ENCODE results near the gene GDAP2. TPM values are rescaled to one million over a fixed set of nuclear protein-coding genes. Genes with fewer than 3 reads are reported as not detected.

GDAP2 gene
- total RNA-seq, 1 donor from 2014 or later: 28.4 TPM

GRCh38 chr1:117841117-117841650 lies 88.2 kb downstream of the GDAP2 start:
- no peak for DNase-seq (ENCODE audit: low spot score)

GRCh38 chr1:117838911-117839310 lies 90.5 kb downstream of the GDAP2 start:
- no peak for DNase-seq (ENCODE audit: low spot score)

DNA sequence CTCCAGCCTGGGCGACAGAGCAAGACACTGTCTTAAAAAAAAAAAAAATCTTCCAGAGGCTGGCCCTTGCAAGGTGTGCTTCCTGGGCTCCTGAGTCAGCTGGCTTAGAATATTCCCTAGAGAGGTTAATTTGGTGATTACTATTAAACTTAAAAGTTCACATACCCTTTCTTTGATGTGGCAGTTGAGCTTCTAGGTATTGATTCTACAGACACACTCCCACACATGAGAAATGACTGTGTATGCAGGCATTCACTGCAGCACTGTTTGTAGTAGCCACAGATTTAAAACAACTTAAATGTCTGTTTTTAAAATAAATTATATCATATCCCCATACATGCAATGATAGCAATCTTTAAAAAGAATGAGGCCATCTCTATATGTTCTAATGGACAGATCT lies 93.4 kb downstream of the GDAP2 start:
- DNase-seq (ENCODE audit: low spot score): no peak

DNA sequence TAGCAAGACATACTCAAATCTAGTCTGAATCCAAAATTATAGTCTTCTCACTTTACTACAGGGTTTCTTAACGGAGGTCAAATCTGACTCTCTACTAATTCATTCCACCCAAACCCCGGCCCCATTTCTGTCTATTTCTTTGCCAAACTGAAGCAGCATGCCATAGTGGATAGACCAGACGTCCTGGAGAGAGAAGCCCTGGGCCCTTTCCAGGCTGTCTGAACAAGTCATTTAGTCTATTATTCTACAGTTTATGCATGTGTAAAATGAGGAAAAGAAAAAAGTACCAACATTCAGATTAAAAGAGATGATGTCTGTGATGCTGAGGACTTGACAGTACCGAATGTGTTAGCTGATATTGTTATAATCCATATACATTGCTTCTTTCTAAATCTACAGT lies 95.0 kb downstream of the GDAP2 start:
- DNase-seq (ENCODE audit: low spot score): no peak

DNA sequence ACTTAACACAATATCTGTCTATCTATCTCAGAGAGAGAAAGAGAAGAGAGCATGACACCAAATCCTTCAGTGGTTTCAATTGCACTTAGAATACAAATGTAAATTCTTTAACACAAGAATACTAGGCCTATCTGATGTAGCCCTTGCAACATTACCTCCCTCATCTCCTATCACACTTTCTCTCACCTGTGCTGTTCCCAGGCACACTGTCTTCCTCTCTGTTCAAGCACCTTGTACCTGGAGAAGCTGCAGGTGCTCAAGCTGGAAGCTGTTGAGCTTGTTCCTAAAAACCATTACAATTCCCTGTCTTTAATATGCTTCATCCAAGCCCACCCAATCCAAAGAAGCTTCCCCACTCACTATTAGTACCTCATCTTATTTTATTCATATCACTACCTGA lies 97.0 kb downstream of the GDAP2 start:
- DNase-seq (ENCODE audit: low spot score): no peak

DNA sequence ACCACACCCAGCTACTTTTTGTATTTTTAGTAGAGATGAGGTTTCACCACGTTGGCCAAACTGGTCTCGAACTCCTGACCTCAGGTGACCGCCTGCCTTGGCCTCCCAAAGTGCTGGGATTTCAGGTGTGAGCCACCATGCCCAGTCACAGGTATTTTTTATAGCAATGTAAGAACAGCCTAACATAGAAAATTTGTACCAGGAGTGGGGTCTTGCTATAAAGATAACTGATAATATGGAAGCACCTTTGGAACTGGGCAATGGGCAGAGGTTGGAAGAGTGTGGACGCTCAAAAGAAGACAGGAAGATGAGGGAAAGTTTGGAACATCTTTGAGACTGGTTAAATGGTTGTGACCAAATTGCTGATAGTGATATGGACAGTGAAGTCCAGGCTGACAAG lies 99.2 kb downstream of the GDAP2 start:
- no peak for DNase-seq (ENCODE audit: low spot score)

DNA sequence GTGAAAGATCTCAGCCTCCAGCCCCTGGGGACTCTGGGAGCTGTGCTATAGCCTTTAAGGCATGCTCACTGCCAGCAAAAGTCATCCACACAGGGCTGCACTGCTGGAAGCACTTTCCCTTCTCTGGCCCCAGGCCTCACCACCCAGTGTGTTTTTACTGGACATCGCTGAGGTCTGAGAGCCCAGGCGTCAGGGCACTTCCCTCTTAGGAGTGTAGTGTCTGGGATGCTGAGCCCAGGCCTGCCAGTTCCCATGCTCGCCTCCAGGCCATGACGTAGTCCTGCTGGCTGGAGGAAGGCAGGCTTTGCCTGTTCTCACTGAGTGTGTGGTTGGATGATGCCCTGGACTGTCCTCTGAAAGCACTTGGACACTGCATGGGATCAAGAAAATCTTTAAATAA lies 101.2 kb downstream of the GDAP2 start:
- peak; percentile 87 for DNase-seq (ENCODE audit: low spot score)

- DNase-seq (ENCODE audit: low spot score): peak; percentile 67
Measured at GRCh38 chr1:117826540-117827078, 102.8 kb downstream of the GDAP2 start.

DNA sequence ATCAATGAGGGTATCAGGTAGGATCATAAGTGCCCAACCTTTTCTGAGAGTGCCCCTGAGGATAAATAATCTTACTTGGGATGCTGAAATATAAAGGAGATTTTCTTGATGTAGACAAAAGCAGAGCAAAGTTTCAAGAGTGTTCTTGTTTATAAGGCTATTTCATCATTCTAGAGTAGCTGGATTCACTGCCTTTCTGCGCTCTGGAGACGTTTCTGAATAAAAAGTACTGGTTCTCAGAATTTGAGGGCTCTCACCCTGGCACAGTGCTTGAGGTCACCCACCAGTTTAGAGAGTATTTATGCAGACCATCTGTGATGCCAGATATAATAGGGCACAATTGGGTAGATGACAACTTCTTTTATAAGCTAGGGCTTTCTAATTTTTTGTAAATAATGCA lies 103.3 kb downstream of the GDAP2 start:
- no peak for DNase-seq (ENCODE audit: low spot score)

GRCh38 chr1:117825414-117825813 lies 104.0 kb downstream of the GDAP2 start:
- DNase-seq (ENCODE audit: low spot score): no peak

DNA sequence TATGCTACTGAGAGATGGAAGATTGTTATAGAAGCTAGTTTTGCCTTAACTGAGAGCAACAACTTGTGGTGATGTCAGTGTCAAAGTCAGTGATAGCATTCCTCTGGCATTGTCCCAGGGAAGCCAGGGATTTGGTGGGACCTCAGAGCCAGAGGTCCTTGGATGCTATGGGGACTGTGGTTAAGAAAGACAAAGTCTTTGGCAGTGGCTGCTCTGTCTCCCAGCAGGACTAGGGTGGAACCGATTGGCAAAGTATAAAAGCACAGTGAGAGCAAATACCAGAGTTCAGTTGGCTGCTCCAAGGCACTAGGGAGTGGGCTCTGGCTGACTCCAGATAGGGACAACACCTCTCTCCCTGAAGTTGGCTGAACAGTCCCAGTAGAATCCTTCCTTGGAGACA lies 104.8 kb downstream of the GDAP2 start:
- no peak for DNase-seq (ENCODE audit: low spot score)

- no peak for DNase-seq (ENCODE audit: low spot score)
Measured at GRCh38 chr1:117821774-117822482, 107.5 kb downstream of the GDAP2 start.

GRCh38 chr1:117821382-117821755 lies 108.1 kb downstream of the GDAP2 start:
- DNase-seq (ENCODE audit: low spot score): no peak

DNA sequence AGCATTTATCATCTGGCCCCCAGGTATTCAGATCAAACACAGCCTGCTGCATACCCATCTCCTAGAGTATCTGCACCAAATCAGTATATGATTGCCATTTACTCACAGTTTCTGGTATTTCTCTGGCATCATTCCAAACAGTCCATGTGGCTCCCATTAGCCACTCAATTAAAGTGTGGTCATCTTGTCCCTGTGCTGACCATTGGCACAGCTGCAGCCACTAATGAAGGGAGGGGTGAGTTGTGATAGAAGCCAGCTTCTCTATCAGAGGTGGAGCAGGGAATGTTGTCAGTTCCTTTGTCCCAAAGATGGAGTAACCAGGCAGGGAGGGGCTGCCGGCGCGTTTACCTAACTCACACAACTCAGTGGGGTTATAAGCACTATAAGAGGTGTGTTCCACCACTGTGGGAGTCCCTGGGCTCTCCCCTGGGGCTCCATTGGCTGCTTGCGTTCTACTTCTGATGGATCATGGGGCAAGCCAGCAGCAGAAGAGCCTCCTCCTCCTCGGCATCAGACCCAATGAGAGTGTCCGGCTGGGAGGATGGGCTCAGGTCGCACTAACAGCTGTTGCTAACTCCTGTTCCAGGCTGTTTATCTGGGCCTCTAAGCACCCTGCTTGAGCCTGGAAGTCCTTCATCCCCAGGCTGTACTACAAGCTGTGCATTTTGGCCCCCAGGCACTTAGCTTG lies 108.6 kb downstream of the GDAP2 start:
- no peak for DNase-seq (ENCODE audit: low spot score)

DNA sequence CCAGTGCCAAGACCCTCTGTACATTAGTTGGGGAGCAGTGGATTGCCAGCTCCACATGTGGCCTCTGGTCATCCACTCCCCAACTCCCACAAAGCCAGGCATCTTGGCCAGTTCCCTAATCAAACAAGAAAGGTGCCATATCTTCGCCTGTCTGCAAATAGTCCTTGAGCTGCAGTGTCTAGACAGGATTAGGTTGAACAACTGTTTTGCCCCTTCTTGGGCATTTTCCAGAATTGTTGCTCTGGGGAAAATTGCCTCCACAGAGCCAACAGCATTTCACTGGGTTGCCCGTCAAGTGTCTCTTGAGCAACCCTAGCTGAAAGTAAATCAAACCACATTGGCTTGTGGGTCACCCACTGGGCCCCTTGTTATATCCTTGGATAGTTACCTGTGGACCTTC lies 109.3 kb downstream of the GDAP2 start:
- DNase-seq (ENCODE audit: low spot score): no peak

DNA sequence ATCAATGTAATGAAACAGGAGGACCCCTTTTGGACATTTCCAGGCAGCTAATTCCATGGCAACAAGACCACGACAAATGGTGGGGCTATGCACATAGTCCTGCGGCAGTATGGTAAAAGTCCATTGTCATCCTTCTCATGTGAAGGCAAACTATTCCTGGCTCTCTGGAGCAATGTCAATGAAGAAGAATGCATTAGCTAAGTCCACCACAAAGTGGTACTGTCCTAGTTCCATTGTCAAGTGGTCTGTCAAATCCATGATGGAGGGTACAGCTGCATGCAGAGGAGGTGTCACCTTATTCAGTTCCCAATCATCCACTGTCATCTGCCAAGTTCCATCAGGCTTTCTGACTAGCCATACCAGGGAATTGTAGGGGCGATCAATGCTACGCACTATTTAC lies 110.1 kb downstream of the GDAP2 start:
- no peak for DNase-seq (ENCODE audit: low spot score)

GRCh38 chr1:117818456-117818855 lies 111.0 kb downstream of the GDAP2 start:
- DNase-seq (ENCODE audit: low spot score): no peak

GRCh38 chr1:117817629-117818028 lies 111.8 kb downstream of the GDAP2 start:
- no peak for DNase-seq (ENCODE audit: low spot score)

GRCh38 chr1:117815926-117816325 lies 113.5 kb downstream of the GDAP2 start:
- no peak for DNase-seq (ENCODE audit: low spot score)

DNA sequence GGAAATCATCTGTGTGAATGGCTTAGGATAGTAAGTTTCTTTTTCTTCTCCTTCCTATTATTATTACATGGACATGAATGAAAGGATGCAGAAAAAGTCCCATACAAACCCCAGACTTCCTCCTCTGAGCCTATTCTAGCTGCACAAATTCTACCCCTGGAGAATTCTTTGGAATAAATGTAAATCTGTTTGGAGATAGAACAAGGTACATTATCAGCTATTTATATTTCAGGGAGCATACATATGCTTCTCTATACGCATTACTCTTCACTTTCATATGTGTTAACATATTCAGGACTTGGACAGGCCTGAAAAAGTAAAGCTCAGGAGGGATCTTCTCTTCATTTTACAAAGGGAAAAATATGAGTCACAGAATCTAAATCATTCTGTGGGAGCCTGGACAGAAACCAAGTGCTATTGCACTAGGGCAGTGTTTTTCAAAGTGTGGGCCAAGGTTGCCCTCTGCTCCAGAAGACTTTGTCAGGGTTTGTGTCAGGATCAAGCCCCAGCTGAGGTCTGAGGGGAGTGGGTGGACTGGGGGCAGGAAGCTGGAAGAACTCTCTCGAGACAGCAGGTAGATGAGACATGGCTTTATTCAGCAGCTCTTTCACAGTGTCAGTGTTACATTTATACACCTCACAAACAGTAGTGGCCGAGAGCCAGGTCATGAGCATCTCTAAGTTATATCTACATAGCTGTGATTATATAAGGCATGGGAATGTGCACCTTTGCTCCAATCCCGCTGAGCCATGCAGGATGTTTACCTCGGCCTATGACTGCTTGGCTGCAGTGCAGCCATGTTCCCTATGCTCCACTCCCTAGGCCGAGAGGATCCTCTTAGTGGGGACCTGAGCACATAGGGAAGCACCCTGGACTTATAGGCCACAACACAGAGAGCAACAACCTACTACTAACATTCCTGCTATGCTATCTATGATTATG lies 114.3 kb downstream of the GDAP2 start:
- peak; percentile 90 for DNase-seq (ENCODE audit: low spot score)

All from umbilical cord (tissue), 2 donors.